GM08714 (cell line): ENCODE measurements around the gene MZF1.

Source experiments
- H3K4me3 ChIP-seq: fragments of 200-500 bp; sonication (Bioruptor generic); 2 replicates; pipeline ENCODE4 v1.5.1; 2014; ENCODE audit warnings: mild to moderate bottlenecking, low read length, inconsistent platforms
- ZNF274 ChIP-seq: IDR thresholded peaks from 2 replicates; pipeline ENCODE4 v1.6.1; 2012; ENCODE audit warnings: mild to moderate bottlenecking, low read depth, low read length

MZF1 gene

DNA sequence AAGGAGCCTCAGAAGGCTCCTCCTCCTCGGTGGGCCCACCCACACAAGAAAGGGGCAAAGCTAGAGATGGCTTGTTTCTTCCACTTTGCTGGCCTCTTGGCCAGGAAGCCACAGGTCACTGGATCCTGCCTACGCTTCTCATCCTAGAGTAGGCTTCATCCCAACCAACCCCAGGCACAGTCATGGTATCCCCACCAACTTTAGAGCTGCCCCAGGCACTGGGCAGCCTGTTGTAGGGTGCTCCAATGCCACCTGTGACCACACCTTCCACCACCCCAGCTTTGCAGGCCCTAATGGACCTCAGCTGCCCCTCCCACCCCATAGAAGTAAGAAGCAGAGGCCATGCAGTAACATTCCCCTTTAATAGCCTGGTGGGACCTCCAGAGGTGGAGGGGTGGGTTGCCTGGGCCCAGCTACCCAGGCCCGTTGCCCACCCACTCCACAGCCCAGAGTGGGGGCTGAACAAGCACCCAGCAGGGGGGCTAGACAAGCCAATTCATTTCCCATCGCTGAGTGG is 17.7 kb downstream of the MZF1 start:
- no peak for TF ChIP-seq ZNF274
- peak overlapping the region; percentile 37; the same call in 1 of the 2 replicates for H3K4me3 ChIP-seq

DNA sequence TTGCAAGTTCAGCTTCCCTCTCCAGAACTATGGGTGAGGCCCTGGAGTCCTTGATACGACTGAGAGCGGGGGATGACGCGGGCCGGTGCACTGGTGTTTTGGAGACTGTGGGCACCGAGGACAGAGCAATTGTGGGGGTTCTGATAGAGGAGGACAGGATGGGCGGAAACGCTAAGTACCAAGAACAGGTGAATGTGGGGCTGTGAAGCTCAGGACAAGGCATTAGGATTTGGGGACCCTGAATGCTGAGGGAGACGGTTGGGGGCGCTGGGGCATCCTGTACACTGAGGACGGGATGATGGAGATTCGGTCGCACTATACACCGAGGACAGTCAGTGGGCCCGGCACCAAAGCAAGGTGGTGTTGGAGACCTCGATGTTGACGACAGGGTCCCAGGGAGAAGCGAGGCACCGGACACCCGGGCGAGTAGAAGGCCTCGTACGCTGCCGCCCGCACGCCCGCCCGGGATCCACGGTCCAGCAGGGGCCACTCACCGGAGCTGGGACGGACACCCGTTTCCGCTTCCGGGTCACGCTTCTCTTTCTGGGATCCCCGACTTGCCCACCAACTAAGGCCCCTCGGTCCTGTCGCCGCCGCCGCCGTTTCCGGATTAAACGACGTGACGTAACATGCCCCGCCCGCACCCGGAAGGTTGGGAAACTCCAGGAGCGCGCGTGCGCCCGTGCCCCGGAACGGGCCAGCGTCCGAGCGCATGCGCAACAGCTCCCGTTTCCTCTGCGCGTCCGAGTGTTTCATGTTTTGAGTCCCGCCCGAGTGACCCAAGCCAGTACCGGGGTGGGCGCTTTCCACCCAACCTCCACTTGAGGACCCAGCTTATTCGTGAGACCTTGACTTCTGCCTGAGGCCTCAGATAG is 18.4 kb downstream of the MZF1 start, which contains the start of gene CHMP2A:
Gene CHMP2A, minus strand, starts transcription at position 612 of the 875 bp plus-strand sequence. CDS start 893 bp downstream, outside the sequence.
- TF ChIP-seq ZNF274 = no peak
- peak within 1 kb of the TSS; percentile 78 for H3K4me3 ChIP-seq

DNA sequence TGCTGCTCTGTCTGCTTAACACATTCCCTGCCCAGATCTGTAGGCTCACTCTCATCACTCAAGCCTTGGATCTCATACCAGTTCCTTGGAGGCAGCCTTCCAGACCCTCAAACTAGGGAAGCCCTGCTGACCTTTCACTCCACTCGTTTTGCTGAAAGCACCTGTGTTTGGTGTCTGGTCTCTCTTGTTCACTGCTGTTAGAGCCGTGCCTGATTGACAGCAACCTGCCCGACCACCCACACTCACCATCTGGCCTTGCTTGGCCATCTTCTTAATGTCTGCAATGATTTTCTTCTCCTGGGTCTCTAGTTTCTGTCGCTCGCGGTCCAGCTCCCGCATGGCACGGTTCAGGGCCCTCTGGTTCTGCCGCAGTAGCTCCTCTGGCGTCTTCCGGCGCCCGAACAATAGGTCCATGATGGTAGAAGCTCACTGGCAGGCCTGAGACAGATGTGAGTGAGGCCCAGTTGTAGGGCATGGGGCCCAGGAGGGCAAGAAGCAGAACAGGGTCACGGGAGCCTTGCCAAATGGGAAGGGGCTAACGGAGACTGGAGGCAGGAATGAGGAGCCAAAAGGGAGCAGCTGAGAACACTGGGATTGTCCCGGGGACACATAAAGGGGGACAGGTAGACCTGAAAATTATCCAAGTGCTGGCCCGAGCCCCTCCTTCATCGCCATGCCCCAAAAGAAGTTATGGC is 19.2 kb downstream of the MZF1 start:
- TF ChIP-seq ZNF274 = no peak
- peak overlapping the region; percentile 78 for H3K4me3 ChIP-seq

DNA sequence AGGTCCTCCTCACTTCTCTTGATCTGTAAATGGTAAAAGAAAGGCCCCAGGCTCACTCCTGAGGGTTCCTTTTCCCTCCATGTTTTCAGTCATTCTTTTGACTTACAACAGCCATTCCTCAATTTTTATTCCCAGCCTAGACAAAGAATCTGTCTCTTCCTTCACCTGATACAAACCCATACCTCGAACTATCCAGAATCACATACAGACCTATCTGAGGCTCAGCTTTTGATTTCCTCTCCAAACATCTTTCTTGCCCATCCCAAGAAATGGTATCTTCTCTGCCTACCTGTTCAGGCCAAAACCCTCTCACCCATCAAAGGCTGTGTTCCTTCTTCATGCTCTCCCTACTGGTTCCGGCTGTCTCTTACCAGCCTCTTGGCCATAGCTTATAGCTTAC is 20.5 kb downstream of the MZF1 start:
- H3K4me3 ChIP-seq = no peak overlapping the region
- TF ChIP-seq ZNF274 = no peak

DNA sequence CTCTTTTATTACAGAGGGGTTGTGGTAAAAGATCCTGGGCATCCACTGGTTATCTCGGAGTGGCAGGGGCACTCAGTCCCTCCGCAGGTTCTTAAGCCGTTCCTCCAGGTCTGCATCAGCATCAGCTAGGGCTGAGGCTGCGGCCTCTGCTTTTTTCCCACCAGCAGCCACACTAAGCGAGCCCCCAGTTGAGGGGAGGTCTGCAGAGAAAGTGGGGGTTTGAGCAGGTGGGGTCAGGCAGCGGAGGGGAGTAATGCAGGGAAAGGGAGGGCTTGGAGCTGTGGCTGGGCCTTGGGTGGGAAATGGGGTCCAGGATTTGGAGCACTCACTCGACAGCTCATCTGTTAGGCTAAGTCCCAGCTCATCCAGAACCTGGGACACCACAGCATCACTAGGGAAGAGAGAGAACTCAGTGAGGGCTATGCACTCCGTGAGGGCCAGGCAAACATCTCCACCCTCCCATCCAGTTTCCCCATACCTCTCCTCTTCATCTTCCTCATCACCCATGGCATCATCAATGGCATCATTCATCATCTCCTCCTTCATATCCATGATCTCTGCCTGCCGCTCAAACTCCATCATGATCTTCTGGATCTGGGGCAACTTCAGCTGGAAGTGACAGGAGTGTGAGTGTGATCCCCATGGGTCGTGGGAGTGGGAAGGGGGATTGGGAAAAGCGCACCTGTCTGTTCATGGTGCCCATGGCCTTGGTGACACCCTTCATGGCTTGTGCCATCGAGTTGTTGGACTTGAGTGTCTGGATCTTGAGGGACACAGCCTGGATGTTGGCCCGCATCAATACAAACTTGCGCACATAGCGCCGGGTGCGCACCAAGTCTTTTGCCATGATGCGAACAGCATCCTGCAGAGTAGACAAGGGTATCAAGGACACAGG is 21.3 kb downstream of the MZF1 start:
- TF ChIP-seq ZNF274 = no peak
- H3K4me3 ChIP-seq = no peak overlapping the region

DNA sequence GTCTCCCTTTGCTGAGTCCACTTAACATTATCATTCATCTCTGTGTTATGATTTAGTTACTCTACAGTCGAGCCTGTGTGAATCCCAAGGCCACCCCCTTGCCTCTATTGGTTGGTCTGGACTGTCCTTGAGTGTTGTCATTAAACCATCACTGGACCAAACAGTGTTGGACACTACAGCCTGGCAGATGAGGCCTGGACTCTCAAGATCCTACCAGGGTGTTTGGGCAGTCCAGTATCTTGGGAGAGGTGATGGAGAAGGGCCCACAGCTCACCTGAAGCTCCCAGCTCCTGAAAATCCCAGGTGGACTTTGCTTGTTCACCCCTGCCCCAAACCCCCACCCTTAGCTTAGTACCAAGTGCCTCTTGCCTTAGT is 22.0 kb downstream of the MZF1 start:
- TF ChIP-seq ZNF274 = no peak
- H3K4me3 ChIP-seq = no peak overlapping the region

DNA sequence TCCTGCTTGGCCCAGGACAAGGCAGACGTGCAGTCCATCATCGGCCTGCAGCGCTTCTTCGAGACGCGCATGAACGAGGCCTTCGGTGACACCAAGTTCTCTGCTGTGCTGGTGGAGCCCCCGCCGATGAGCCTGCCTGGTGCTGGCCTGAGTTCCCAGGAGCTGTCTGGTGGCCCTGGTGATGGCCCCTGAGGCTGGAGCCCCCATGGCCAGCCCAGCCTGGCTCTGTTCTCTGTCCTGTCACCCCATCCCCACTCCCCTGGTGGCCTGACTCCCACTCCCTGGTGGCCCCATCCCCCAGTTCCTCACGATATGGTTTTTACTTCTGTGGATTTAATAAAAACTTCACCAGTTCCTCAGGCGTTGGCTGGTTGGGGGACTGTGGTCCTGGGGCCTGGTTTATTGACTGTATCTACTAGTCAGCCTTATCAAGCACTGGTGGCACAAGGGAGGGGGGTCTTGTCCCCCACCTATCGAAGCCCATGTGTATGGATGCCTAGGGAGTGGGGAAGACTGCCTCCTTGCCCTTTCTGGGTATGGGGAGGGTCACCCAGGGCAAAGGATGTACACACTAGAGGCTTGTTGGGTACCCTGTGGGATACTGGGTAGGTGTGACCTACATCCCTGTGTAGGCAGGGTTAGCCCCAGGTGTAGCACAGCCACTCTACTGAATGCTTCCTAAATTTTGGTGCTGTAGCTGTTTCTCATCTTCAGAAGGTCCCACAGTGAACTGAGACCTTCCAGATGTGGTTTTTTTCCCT is 22.6 kb downstream of the MZF1 start:
- peak; percentile 15; the same call in 1 of the 2 replicates for TF ChIP-seq ZNF274

DNA sequence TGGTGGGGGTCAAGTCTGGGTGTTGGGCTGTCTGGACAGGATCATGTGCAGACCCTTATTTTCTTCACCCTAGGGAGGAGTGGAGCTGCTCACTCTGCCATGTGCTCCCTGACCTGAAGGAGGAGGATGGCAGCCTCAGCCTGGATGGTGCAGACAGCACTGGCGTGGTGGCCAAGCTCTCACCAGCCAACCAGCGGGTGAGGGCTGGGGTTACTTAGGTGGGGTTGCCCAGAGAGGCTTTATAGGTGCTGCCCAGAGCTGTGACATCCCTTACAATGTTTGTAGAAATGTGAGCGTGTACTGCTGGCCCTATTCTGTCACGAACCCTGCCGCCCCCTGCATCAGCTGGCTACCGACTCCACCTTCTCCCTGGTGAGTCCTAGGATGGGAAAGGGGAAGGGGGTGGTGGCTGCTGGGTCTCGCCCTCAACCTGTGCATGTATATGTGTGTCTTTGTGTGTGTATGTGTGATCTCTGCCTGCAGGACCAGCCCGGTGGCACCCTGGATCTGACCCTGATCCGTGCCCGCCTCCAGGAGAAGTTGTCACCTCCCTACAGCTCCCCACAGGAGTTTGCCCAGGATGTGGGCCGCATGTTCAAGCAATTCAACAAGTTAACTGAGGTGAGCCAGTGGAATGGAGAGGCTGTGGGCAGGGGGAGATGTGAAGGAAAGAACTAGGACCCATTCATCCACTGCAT is 23.3 kb downstream of the MZF1 start:
- H3K4me3 ChIP-seq = no peak overlapping the region
- peak; percentile 57; the same call in 1 of the 2 replicates for TF ChIP-seq ZNF274

More for the DNA sequence above, 22.6 kb downstream of the MZF1 start:
- H3K4me3 ChIP-seq = no peak overlapping the region

DNA sequence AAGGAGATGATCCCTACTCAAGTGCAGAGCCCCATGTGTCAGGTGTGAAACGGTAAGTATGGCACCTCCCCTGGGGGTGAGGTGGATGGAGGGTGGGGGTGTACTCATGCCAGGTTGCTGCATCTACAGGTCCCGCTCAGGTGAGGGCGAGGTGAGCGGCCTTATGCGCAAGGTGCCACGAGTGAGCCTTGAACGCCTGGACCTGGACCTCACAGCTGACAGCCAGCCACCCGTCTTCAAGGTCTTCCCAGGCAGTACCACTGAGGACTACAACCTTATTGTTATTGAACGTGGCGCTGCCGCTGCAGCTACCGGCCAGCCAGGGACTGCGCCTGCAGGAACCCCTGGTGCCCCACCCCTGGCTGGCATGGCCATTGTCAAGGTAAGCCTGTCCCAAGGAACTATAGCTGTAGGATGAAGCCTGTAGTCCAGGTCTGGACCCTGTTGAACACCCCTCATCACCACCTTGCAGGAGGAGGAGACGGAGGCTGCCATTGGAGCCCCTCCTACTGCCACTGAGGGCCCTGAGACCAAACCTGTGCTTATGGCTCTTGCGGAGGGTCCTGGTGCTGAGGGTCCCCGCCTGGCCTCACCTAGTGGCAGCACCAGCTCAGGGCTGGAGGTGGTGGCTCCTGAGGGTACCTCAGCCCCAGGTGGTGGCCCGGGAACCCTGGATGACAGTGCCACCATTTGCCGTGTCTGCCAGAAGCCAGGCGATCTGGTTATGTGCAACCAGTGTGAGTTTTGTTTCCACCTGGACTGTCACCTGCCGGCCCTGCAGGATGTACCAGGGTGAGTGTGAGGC is 24.1 kb downstream of the MZF1 start:
- H3K4me3 ChIP-seq = no peak overlapping the region
- peak; percentile 68; the same call in 1 of the 2 replicates for TF ChIP-seq ZNF274

DNA sequence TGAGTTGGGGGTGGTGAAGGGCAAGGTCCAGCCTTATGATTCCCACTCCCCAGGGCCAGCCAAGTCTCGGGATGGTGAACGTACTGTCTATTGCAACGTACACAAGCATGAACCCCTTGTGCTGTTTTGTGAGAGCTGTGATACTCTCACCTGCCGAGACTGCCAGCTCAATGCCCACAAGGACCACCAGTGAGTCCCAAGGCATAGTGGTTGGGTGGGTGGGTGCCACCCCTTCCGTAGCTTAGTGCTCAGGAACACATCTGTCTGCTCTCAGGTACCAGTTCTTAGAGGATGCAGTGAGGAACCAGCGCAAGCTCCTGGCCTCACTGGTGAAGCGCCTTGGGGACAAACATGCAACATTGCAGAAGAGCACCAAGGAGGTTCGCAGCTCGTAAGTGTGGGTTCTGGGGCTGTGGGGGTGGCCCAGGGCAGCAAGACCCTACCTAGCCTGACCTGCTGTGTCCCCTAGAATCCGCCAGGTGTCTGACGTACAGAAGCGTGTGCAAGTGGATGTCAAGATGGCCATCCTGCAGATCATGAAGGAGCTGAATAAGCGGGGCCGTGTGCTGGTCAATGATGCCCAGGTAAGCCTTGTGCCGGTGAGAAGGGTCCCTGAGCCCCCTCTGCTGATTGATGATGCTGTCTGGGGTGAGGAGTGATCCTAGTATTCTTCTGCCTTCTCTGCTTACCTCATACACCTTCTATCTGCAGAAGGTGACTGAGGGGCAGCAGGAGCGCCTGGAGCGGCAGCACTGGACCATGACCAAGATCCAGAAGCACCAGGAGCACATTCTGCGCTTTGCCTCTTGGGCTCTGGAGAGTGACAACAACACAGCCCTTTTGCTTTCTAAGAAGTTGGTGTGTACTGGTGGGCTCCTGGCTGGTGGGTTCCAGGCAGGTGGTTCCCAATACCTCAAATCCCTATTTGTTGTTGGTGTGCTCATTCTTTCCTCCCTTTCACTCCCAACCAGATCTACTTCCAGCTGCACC is 25.5 kb downstream of the MZF1 start:
- peak; percentile 67; the same call in 1 of the 2 replicates for TF ChIP-seq ZNF274
- no peak overlapping the region for H3K4me3 ChIP-seq
